Measurements from ENCODE around the gene MAP4K3.
A peak's percentile ranks its signal among the peaks of the same experiment; 100 is the strongest.

The MAP4K3 gene

DNA sequence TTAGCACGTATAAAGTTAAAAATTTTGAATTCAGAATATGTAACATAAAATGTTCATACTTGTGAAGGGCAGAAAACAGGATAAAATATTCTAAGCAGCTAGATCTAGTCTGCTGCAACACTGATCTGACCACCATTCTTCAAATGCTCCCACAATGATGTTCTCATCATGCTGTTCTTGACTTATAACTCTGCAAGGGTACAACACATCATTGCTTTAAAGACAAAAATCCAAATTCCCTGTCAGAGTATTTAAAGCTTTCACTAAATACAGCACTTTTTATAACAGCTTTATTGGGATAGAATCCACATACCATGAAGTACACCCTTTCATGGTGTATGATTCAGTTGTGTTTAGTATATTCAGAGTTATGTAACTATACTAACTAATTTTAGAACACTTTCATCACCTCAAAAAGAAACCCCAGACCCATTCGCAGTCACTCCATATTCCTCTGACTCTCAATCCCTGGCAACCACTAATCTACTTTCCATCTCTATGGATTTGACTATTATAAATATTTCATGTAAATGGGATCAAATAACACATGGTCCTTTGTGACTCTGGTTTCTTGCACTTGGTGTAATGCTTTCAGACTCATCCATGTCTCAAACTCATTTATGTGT lies 56.4 kb downstream of the MAP4K3 start:
- no peak overlapping the region for H3K4me2 ChIP-seq
- no peaks in the 10 kb centered on the region for H3K27me3 ChIP-seq
- no peak overlapping the region for H3K4me3 ChIP-seq
- H4K20me1 ChIP-seq = no peaks in the 10 kb centered on the region; the same call in 1 of the 2 replicates
- H3K9ac ChIP-seq = no peak overlapping the region
- peaks cover 29% of the 10 kb centered on the region for H3K4me1 ChIP-seq
- H3K36me3 ChIP-seq = peaks cover 5% of the 10 kb centered on the region
- H3K9me3 ChIP-seq = peaks cover 17% of the 10 kb centered on the region
- no peak overlapping the region for H3K27ac ChIP-seq
- TF ChIP-seq Cebpa-rat (IDR thresholded peaks at IDR 0.05) = no peak

DNA sequence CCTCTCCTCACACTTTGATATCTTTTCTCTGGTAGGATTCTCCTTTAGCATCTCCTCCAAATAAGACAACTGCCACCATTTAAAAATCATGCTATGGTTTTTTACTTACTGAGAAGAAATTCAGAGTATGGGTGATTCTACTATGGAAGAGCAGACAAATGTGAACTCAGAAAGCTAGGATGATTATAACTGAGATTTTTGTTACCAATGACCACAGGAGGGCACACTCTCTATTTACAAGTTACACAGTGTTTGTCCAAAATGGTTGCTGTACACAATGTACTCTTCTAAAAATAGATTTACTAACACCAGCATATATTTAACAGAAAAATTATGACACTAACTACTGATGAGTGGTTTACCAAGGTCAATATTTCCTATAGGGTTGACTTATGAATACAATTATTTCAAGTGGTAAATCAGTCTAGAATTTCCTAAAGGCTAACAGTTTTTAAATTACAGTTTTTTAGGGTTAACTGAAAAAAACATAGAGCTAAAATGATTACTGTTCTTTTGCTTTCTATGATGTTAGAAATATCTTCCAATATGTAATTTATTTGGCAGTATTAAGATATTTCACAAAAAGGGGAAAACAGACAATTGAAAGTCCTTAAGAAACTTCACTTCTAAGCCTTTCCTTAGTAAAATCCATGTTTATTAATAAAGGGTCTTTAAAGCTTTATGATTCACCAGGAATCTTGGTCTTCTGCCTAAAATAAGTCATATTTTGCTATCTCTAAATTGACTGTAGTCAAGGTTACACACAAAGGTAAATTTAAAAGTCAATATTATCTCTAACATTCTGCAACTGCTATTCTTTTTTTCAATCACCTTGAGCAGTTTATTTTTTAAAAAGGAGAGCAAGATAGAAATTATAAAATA lies 57.2 kb downstream of the MAP4K3 start:
- Histone ChIP-seq H3K9ac (no peak overlapping the region), H3K4me2 (no peak overlapping the region)

DNA sequence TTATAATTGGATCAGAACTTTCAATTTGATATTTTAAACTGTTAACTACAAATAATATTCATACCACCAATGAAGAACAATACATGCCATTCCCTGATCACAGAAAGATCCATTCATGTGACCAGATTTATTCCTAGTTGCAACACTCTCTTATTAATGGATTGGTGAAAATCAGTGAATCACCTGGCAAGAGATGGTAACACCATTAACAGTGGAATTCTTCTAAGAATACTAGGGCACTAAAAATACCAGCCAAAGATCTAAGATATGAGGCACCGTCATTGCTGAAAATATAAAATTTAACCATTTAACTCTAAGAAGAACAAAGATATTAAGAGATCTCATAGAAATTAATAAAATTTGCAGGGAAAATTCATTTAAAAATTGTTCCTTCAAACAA lies 58.1 kb downstream of the MAP4K3 start:
- Histone ChIP-seq H3K9me3 (peaks cover 21% of the 10 kb centered on the region), H3K4me1 (peaks cover 29% of the 10 kb centered on the region), H3K4me3 (no peak overlapping the region), H3K36me3 (peaks cover 20% of the 10 kb centered on the region), H3K4me2 (no peak overlapping the region), H4K20me1 (no peaks in the 10 kb centered on the region; the same call in 1 of the 2 replicates), H3K27ac (no peak overlapping the region), H3K9ac (no peak overlapping the region), H3K27me3 (no peaks in the 10 kb centered on the region)
- no peak for TF ChIP-seq Cebpa-rat (IDR thresholded peaks at IDR 0.05)

More for the DNA sequence above, 57.2 kb downstream of the MAP4K3 start:
- Histone ChIP-seq H4K20me1 (no peaks in the 10 kb centered on the region; the same call in 1 of the 2 replicates), H3K4me3 (no peak overlapping the region), H3K27ac (no peak overlapping the region), H3K9me3 (peaks cover 18% of the 10 kb centered on the region), H3K27me3 (no peaks in the 10 kb centered on the region), H3K4me1 (peaks cover 29% of the 10 kb centered on the region), H3K36me3 (peaks cover 13% of the 10 kb centered on the region)
- no peak for TF ChIP-seq Cebpa-rat (IDR thresholded peaks at IDR 0.05)

DNA sequence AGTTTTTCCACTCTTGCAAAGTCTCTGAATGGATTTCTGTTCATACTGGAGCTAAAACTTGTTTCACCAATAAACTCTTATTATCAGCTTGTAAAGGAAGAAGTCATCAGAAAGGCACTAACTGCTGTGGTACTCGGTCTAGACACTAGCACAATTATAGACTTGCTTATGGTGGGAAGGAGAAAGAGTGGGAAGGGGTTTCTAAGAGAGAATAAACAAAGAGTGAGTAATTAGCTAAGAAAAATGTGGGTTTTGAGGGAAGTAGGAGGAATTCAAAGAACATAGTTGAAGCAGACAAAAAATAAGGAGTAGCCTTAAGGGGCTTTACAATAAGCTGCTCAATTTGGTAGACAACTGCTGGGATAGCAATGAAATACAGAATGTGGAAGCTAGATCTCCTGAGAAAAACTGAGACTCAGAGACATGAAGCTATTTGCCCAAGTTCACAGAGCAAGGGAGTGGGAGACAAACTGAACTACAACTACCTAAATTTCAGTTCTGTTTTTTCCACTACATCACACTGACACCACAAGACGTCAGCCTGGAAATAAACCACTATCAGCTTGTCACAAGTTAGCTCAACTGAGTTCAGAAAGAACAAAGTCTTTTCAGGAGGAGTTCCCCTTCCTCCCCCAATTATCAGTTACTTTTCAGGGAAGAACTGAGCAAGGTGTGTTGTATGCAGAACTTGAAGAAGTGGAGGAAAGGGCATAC lies 59.7 kb downstream of the MAP4K3 start:
- Histone ChIP-seq H3K4me3 (no peak overlapping the region), H3K27ac (0 out of 2 replicates have a peak overlapping the region, but pooled peaks have one; percentile 2), H3K36me3 (peaks cover 36% of the 10 kb centered on the region), H4K20me1 (no peaks in the 10 kb centered on the region), H3K4me2 (peak overlapping the region; percentile 20), H3K27me3 (no peaks in the 10 kb centered on the region), H3K9me3 (peaks cover 33% of the 10 kb centered on the region), H3K4me1 (peaks cover 29% of the 10 kb centered on the region), H3K9ac (no peak overlapping the region)
- no peak for TF ChIP-seq Cebpa-rat (IDR thresholded peaks at IDR 0.05)

DNA sequence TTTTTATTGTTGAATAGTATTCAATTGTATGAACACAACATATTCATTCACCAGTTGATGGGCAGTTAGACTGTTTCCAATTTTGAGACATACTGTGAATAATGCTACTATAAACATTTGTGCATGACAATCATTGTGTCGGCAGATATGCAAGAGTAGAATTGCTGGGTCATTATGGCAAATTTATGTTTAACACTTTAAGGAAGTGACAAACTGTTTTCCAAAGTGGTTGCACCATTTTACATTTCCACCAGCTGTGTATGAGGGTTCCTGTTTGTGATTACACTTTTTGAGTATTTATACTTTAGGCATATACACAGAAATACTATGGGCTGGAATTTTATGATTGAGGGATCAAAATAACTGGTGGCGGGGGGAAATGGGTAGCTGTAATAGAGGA lies 61.2 kb downstream of the MAP4K3 start:
- peaks cover 42% of the 10 kb centered on the region for H3K9me3 ChIP-seq
- H3K4me2 ChIP-seq = no peak overlapping the region
- H3K27ac ChIP-seq = no peak overlapping the region
- H3K36me3 ChIP-seq = peaks cover 43% of the 10 kb centered on the region
- no peaks in the 10 kb centered on the region for H3K27me3 ChIP-seq
- H4K20me1 ChIP-seq = no peaks in the 10 kb centered on the region
- no peak overlapping the region for H3K9ac ChIP-seq
- peaks cover 21% of the 10 kb centered on the region for H3K4me1 ChIP-seq
- TF ChIP-seq Cebpa-rat (IDR thresholded peaks at IDR 0.05) = no peak
- H3K4me3 ChIP-seq = no peak overlapping the region

DNA sequence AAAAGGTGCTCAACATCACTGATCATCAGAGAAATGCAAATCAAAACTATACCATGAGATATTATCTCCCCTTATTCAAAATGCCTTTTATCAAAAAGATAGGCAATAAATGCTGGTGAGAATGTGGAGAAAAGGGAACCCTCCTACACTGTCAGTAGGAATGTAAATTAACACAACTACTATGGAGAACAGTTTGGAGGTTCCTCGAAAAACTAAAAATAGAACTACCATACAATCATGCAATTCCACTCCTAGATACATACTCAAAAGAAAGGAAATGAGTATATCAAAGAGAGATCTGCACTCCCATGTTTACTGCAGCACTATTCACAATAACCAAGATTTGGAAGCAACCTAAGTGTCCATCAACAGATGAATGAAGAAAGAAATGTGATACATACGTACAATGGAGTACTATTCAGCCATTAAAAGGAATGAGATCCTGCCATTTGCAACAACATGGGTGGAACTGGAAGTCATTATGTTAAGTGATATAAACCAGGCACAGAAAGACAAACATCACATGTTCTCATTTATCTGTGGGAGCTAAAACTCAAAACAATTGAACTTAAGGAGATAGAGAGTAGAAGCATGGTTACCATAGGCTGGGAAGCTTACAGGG lies 63.8 kb downstream of the MAP4K3 start:
- TF ChIP-seq Cebpa-rat (IDR thresholded peaks at IDR 0.05) = no peak
- Histone ChIP-seq H3K36me3 (peaks cover 46% of the 10 kb centered on the region), H3K27me3 (no peaks in the 10 kb centered on the region), H3K4me2 (no peak overlapping the region), H3K9ac (no peak overlapping the region), H3K9me3 (peaks cover 43% of the 10 kb centered on the region), H4K20me1 (no peaks in the 10 kb centered on the region), H3K4me1 (peaks cover 11% of the 10 kb centered on the region), H3K4me3 (no peak overlapping the region), H3K27ac (no peak overlapping the region)

DNA sequence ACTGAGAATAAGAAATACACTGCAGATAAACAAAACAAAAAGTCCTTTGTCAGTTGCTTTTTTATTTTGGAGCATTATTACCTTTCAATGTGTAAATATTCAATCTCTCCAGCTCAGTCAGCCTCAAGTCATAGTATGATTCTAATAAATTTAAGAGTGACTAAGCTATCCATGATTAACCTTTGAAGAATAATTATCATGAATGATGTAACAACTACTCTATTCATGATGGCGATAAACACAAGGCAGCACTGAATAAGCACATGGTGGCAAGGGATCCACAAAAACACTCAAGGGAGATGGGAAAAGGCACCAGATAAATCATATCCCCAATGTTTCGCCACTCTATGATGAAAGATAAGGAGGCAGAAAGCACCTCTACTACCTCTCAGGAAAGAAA lies 67.0 kb downstream of the MAP4K3 start:
- Histone ChIP-seq H3K9ac (no peak overlapping the region), H4K20me1 (no peaks in the 10 kb centered on the region), H3K4me3 (no peak overlapping the region), H3K4me2 (no peak overlapping the region), H3K27ac (no peak overlapping the region), H3K27me3 (no peaks in the 10 kb centered on the region), H3K36me3 (peaks cover 45% of the 10 kb centered on the region), H3K9me3 (peaks cover 41% of the 10 kb centered on the region), H3K4me1 (no peaks in the 10 kb centered on the region)
- TF ChIP-seq Cebpa-rat (IDR thresholded peaks at IDR 0.05) = no peak

DNA sequence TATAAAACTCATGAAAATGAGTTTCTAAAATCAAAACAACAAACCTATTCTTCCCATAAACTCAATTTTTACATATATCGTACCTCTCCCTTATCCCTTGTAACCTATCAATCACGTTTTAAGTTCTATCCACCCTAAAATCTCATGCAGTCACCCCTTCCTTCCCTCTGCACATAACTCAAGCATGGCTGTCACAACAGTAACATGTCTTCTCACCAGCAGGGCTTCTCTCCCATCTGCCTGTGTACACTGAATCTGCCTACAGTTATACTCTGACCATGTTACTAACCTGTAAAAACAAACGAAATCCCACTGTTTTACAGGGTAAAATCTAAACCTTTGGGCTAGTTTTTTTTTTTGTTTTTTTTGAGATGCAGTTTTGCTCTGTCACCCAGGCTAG lies 68.2 kb downstream of the MAP4K3 start:
- H3K9me3 ChIP-seq = peaks cover 41% of the 10 kb centered on the region
- H3K4me2 ChIP-seq = no peak overlapping the region
- no peak overlapping the region for H3K4me3 ChIP-seq
- H3K9ac ChIP-seq = no peak overlapping the region
- no peak for TF ChIP-seq Cebpa-rat (IDR thresholded peaks at IDR 0.05)
- H3K27me3 ChIP-seq = no peaks in the 10 kb centered on the region
- peaks cover 41% of the 10 kb centered on the region for H3K36me3 ChIP-seq
- H4K20me1 ChIP-seq = no peaks in the 10 kb centered on the region
- no peak overlapping the region for H3K27ac ChIP-seq
- no peaks in the 10 kb centered on the region for H3K4me1 ChIP-seq

DNA sequence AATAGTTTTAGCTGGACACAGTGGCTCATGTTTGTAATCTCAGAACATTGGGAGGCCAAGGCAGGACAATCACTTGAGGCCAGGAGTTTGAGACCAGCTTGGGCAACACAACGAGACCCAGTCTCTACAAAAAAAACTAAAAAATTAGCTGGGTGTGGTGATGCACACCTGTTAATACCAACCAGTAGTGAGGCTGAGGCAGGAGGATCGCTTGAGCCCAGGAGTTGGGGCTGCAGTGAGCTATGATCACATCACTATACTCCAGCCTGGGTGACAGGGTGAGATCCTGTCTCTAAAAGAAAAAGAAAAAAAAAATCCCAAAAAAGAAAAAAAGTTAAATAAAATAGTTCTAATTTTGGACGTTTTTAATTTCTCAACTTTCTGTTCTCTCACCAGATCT lies 68.7 kb downstream of the MAP4K3 start:
- Histone ChIP-seq H3K4me2 (no peak overlapping the region), H3K27ac (no peak overlapping the region), H3K4me3 (no peak overlapping the region), H3K27me3 (no peaks in the 10 kb centered on the region), H3K9me3 (peaks cover 39% of the 10 kb centered on the region), H3K4me1 (no peaks in the 10 kb centered on the region), H3K36me3 (peaks cover 39% of the 10 kb centered on the region), H4K20me1 (no peaks in the 10 kb centered on the region), H3K9ac (no peak overlapping the region)
- TF ChIP-seq Cebpa-rat (IDR thresholded peaks at IDR 0.05) = no peak
